Ishikawa (cell line): Measurements from ENCODE around the gene TEX13B.
A peak's percentile ranks its signal among the peaks of the same experiment; 100 is the strongest.

Experiments
- CEBPB ChIP-seq: IDR thresholded peaks from 2 replicates; pipeline ENCODE4 v1.6.1; 2012
- CREB1 ChIP-seq: IDR thresholded peaks from 2 replicates; pipeline ENCODE4 v1.6.1; 2012; ENCODE audit warnings: low read depth
- EGR1 ChIP-seq: IDR thresholded peaks from 2 replicates; pipeline ENCODE4 v1.6.1; 2012
- EP300 ChIP-seq: IDR thresholded peaks from 2 replicates; pipeline ENCODE4 v1.6.1; 2012; ENCODE audit warnings: borderline replicate concordance
- FOXM1 ChIP-seq: IDR thresholded peaks from 2 replicates; pipeline ENCODE4 v1.6.1; 2012; ENCODE audit warnings: low read depth, borderline replicate concordance
- NFIC ChIP-seq: IDR thresholded peaks from 2 replicates; pipeline ENCODE4 v1.6.1; 2012
- RAD21 ChIP-seq: IDR thresholded peaks from 2 replicates; pipeline ENCODE4 v1.6.1; 2012; ENCODE audit warnings: low read depth
- TAF1 ChIP-seq: IDR thresholded peaks from 2 replicates; pipeline ENCODE4 v1.6.1; 2012; ENCODE audit warnings: low read depth, mild to moderate bottlenecking
- TCF12 ChIP-seq: IDR thresholded peaks from 2 replicates; pipeline ENCODE4 v1.6.1; 2012; ENCODE audit warnings: low read depth
- TEAD4 ChIP-seq: IDR thresholded peaks from 2 replicates; pipeline ENCODE4 v1.6.1; 2012
- YY1 ChIP-seq: IDR thresholded peaks from 2 replicates; pipeline ENCODE4 v1.6.1; 2012; ENCODE audit warnings: low read depth
- ZBTB7A ChIP-seq: IDR thresholded peaks from 2 replicates; pipeline ENCODE4 v1.6.1; 2012; ENCODE audit warnings: low read depth
- TF ChIP-seq, protein P1 (sequence below): IDR thresholded peaks from 2 replicates; pipeline ENCODE4 v1.6.1; 2012
- TF ChIP-seq, protein P2 (sequence below): IDR thresholded peaks from 2 replicates; pipeline ENCODE4 v1.6.1; 2012; ENCODE audit warnings: low read depth, mild to moderate bottlenecking
- TF ChIP-seq, protein P3 (sequence below): IDR thresholded peaks from 2 replicates; pipeline ENCODE4 v1.6.1; 2012

The TEX13B gene

DNA sequence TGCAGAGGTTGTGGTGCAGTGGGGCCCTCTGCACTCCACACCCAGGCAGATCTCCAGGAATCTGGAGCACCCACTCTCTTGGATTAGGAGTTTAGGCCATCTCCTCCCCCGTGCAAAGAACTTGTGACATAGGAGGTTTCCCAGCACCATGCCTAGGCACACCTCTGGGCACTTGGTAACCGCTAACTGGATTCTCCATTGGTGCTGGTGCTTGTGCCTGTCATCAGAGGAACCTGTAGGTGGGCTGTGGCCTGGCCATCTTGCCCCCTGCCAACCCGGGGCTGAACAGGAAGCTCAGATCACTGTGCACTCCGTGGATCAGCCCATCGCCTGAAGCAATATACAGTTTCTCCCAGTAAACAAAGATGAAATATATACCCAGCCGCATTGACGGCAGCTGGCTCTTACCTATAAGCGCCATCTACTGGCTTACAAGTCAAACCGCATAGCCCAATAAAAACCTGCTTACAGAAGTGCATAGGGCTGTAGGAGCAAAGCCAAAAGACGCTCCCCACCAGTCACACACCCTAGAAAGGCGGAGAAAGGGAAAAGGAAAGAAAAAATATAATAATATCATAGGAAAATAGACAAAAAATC, 19.1 kb upstream of the TEX13B start:
- TF ChIP-seq RAD21 (peak; percentile 42; the same call in 1 of the 2 replicates), TEAD4 (no peak)

DNA sequence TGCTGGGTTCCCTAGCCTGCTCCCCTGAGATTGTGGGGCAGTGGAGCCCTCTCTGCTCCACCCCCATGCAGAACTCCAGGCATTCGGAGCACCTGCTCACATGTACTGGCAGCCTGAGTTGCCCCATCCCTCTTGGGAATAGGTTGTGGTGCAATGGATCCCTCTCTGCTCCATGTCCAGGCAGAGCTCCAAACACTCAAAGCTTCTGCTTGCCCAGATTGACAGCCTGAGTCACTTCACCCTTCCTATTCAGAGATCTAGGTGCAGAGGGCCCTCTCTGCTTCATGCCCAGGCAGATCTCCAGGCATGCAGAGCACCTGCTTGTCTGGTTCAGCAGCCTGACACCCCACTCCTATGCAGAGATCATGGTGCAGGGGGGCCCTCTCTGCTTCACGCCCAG, 18.6 kb upstream of the TEX13B start:
- TF ChIP-seq, protein P1, sequence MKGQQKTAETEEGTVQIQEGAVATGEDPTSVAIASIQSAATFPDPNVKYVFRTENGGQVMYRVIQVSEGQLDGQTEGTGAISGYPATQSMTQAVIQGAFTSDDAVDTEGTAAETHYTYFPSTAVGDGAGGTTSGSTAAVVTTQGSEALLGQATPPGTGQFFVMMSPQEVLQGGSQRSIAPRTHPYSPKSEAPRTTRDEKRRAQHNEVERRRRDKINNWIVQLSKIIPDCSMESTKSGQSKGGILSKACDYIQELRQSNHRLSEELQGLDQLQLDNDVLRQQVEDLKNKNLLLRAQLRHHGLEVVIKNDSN: no peak
- TF ChIP-seq YY1: no peak
- TF ChIP-seq EP300: no peak
- no peak for TF ChIP-seq EGR1
- no peak for TF ChIP-seq RAD21
- TF ChIP-seq, protein P2, sequence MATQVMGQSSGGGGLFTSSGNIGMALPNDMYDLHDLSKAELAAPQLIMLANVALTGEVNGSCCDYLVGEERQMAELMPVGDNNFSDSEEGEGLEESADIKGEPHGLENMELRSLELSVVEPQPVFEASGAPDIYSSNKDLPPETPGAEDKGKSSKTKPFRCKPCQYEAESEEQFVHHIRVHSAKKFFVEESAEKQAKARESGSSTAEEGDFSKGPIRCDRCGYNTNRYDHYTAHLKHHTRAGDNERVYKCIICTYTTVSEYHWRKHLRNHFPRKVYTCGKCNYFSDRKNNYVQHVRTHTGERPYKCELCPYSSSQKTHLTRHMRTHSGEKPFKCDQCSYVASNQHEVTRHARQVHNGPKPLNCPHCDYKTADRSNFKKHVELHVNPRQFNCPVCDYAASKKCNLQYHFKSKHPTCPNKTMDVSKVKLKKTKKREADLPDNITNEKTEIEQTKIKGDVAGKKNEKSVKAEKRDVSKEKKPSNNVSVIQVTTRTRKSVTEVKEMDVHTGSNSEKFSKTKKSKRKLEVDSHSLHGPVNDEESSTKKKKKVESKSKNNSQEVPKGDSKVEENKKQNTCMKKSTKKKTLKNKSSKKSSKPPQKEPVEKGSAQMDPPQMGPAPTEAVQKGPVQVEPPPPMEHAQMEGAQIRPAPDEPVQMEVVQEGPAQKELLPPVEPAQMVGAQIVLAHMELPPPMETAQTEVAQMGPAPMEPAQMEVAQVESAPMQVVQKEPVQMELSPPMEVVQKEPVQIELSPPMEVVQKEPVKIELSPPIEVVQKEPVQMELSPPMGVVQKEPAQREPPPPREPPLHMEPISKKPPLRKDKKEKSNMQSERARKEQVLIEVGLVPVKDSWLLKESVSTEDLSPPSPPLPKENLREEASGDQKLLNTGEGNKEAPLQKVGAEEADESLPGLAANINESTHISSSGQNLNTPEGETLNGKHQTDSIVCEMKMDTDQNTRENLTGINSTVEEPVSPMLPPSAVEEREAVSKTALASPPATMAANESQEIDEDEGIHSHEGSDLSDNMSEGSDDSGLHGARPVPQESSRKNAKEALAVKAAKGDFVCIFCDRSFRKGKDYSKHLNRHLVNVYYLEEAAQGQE: no peak
- no peak for TF ChIP-seq CREB1
- TF ChIP-seq ZBTB7A: no peak

DNA sequence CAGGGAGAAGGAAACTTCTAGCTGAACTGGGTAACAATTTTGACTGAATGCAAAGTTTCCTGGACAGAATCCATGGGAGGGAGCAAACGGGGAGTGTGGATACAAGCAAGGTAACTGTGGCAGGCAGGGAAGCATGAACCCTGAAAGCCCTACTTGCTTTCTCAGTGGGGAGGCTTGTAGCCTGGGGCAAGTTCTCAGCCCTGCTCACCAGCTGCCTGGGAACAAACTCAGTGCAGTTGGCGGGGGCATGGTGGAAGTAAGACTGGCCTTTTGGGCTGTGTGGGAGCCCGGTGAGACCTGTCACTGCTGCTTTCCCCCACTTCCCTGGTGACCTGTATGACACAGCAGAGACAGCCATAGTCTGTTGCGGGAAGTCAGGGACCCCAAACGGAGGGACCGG, 14.0 kb upstream of the TEX13B start:
- TF ChIP-seq EP300: no peak

DNA sequence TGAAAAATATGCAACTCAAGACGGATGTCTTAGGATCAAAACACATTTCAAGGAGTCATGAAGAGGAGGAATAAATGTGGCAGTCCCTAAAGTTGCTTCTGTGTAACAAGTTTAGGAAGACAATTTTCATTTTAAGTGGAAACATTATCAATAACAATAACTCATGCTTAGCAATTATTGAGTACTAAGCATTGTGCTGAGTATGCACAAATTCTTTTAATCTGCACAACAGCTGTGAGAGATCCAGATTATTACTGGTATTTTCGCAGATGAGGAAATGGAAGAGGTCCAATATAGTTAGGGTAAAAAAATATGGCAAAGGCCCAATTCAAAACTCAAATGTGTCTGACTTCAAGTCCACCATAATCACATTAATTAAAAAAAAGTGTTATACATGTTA, 2.9 kb upstream of the TEX13B start:
- no peak for TF ChIP-seq EGR1
- no peak for TF ChIP-seq TCF12
- no peak for TF ChIP-seq TEAD4
- TF ChIP-seq FOXM1: no peak
- TF ChIP-seq ZBTB7A: no peak
- TF ChIP-seq EP300: no peak
- no peak for TF ChIP-seq TAF1

DNA sequence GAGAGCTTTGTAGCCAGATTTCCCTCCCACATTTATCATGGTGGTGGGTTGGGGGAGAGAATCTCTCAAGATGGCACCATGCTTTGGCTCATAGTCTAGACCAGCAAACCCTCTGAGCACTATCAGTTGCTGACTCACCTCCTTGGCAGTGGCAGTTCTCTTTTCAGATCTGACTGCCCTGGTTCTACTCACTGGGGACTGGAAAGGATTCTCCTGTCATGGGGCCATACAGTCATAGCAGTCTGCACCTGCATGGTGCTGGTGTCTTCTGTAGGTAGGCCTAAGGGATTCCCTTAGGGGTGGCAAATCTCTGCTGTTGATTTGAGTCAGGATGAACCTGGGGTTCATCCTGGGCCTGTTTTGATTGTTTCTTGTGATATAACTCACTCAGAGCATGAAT, 2.6 kb downstream of the TEX13B start:
- TF ChIP-seq NFIC (no peak), TCF12 (no peak), ZBTB7A (no peak), EGR1 (no peak), YY1 (no peak), CEBPB (no peak), CREB1 (no peak), FOXM1 (no peak), EP300 (no peak), RAD21 (no peak), TEAD4 (no peak), TAF1 (no peak)
- TF ChIP-seq, protein P1: no peak
- TF ChIP-seq, protein P2: no peak
- TF ChIP-seq, protein P3, sequence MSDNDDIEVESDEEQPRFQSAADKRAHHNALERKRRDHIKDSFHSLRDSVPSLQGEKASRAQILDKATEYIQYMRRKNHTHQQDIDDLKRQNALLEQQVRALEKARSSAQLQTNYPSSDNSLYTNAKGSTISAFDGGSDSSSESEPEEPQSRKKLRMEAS: no peak

DNA sequence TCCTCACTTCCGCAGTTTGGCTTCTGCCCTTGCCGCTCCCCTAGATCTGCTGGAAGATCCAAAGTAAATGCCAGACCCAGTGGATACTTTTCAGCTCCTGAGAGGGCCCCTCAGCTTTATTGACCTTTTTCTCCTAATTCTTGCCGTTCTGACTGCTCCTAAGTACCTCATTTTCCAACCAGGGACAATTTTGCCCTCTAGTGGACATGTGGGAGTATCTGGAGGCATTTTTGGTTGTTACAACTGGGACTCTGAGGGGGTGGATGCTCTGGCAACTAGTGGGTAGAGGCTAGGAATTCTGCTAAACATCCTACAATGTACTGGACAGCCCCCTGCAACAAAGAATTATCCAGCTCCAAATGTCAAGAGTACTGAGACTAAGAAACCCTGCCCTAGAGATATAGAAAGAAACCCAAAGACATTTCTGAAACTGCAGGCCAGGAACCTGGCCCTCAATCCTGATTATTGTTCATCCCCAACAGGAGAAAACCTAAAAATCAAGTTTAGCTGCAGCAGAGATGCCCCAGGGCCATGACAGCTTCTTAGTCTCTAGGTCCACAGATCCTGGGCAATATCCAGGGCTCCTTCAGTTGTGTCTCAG, 3.4 kb downstream of the TEX13B start:
- TF ChIP-seq NFIC (no peak), RAD21 (peak; percentile 30; the same call in 1 of the 2 replicates)

DNA sequence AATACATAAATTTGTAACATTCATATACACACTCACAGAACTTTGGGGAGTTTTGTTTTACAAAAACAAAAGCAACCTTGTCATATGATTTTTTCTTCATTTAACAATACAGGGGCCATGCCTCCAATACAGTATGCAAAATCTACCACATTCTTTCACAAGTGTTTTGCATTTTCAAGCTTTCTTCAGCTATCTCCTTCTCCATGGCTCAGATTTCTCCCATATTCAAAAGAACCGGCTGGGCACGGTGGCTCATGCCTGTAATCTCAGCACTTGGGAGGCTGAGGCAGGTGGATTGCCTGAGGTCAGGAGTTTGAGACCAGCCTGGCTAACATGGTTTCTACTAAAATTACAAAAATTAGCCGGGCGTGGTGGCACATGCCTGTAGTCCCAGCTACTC, 4.1 kb downstream of the TEX13B start:
- TF ChIP-seq RAD21: no peak
- TF ChIP-seq, protein P2: no peak
- TF ChIP-seq ZBTB7A: no peak
- TF ChIP-seq FOXM1: no peak
- no peak for TF ChIP-seq CREB1
- TF ChIP-seq, protein P3: no peak
- TF ChIP-seq EGR1: no peak
- TF ChIP-seq EP300: no peak
- no peak for TF ChIP-seq TAF1
- TF ChIP-seq TCF12: no peak
- no peak for TF ChIP-seq NFIC
- no peak for TF ChIP-seq CEBPB
- TF ChIP-seq YY1: no peak
- TF ChIP-seq, protein P1: no peak
- no peak for TF ChIP-seq TEAD4
